ENCODE data around the gene PNPLA7.
"Not testable (repeated sequence)": the region's sequence is repeated elsewhere in the genome, so short reads cannot be mapped to it uniquely, and the experiment has no call there.

DNA sequence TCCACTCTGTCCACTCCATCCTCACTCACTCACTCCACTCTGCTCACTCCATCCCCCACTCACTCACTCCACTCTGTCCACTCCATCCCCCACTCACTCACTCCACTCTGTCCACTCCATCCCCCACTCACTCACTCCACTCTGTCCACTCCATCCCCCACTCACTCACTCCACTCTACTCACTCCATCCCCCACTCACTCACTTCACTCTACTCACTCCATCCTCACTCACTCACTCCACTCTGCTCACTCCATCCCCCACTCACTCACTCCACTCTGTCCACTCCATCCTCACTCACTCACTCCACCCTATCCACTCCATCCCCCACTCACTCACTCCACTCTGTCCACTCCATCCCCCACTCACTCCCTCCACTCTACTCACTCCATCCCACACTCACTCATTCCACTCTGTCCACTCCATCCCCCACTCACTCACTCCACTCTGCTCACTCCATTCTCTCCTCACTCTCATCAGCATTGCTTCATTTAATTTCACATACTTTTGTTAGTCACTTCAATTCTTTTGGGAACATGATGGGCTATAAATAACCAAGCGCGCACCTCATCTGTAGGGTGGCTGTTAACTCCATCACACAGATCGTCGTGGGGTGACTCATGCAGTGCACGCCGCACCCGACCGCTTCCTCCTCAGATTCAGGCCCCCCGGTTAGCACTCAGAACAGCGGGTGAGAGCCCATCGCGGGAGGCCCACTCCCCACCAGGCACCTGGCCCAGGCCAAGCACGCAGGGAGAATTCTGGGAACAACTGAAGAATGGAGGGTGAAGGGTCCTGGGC, 31.3 kb downstream of the PNPLA7 start:
- TF ChIP-seq, protein P1, sequence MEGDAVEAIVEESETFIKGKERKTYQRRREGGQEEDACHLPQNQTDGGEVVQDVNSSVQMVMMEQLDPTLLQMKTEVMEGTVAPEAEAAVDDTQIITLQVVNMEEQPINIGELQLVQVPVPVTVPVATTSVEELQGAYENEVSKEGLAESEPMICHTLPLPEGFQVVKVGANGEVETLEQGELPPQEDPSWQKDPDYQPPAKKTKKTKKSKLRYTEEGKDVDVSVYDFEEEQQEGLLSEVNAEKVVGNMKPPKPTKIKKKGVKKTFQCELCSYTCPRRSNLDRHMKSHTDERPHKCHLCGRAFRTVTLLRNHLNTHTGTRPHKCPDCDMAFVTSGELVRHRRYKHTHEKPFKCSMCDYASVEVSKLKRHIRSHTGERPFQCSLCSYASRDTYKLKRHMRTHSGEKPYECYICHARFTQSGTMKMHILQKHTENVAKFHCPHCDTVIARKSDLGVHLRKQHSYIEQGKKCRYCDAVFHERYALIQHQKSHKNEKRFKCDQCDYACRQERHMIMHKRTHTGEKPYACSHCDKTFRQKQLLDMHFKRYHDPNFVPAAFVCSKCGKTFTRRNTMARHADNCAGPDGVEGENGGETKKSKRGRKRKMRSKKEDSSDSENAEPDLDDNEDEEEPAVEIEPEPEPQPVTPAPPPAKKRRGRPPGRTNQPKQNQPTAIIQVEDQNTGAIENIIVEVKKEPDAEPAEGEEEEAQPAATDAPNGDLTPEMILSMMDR (IDR thresholded peaks at IDR 0.05 in 4 of 5, conservative IDR thresholded peaks at IDR 0.05 in 1 of 5) = not testable (repeated sequence)
- TF ChIP-seq POLR2A (IDR thresholded peaks at IDR 0.05) = not testable (repeated sequence)

Measured in gastrocnemius medialis (tissue), 4 donors.